A549 (cell line): ENCODE measurements around the gene KIAA0232. TPM values are rescaled to one million over a fixed set of nuclear protein-coding genes. Genes with fewer than 3 reads are reported as not detected.
"Not testable (repeated sequence)": the region's sequence is repeated elsewhere in the genome, so short reads cannot be mapped to it uniquely, and the experiment has no call there.

Source experiments
- ATAC-seq, 2 experiments: fragments of 200-7000 bp in 1 of 2; fragments of >200 bp in 1 of 2; cut with Nextera tagmentation in 1 of 2; cut with Tn5 transposase in 1 of 2; 3 replicates each; pipeline versions ENCODE4 v1.8.0 to v1.9.1; 2018 to 2020; ENCODE audit warnings: mild to moderate bottlenecking in 1 of 2, moderate library complexity in 1 of 2
- CTCF ChIA-PET: fragments of 300-600 bp; sonication (Branson Sonifier 250); formaldehyde crosslinking; extraction: SDS; loops from one replicate; lab custom pipeline; 2021; ENCODE audit warnings: antibody characterized with exemption, inconsistent platforms; lab: Yijun Ruan, JAX
- POLR2A ChIA-PET: fragments of 350-600 bp; formaldehyde crosslinking; extraction: SDS; loops from one replicate; lab custom pipeline; 2021; ENCODE audit warnings: antibody characterized with exemption, inconsistent platforms; lab: Yijun Ruan, JAX
- DNase-seq, 2 experiments: peaks; one replicate each; pipeline versions ENCODE4 v3.0.0 to v3.0.0-alpha.2; 2011 to 2016; ENCODE audit warnings: low read depth in 1 of 2, low spot score in 1 of 2
- FAIRE-seq: peaks from 2 replicates; lab custom pipeline; 2011; peaks lifted over from hg19 to GRCh38; lab: Jason Lieb, UNC
- H3K27ac ChIP-seq, 2 experiments: fragments of >200 bp; sonication (Bioruptor Twin); formaldehyde crosslinking; 3 replicates each; pipeline ENCODE4 v1.5.1; 2016 to 2017
- H3K4me1 ChIP-seq: fragments of >200 bp; sonication (Bioruptor Twin); formaldehyde crosslinking; 3 replicates; pipeline ENCODE4 v1.6.1; 2016
- H3K4me2 ChIP-seq: fragments of >200 bp; sonication (Bioruptor Twin); formaldehyde crosslinking; 3 replicates; pipeline ENCODE4 v1.6.1; 2016
- H3K4me3 ChIP-seq: fragments of >200 bp; sonication (Bioruptor Twin); formaldehyde crosslinking; 3 replicates; pipeline ENCODE4 v1.5.1; 2016
- H3K9me3 ChIP-seq: fragments of >200 bp; sonication (Bioruptor Twin); formaldehyde crosslinking; 3 replicates; pipeline ENCODE4 v1.6.1; 2016
- BHLHE40 ChIP-seq: IDR thresholded peaks from 2 replicates; pipeline ENCODE4 v1.6.1; 2012; ENCODE audit warnings: low read depth, low read length, inconsistent platforms
- CBX2 ChIP-seq: fragments of 200-600 bp; sonication (generic); IDR thresholded peaks from 2 replicates; pipeline ENCODE4 v1.6.1; 2016; ENCODE audit warnings: low read depth, mild to moderate bottlenecking, borderline replicate concordance
- CBX8 ChIP-seq: fragments of 200-600 bp; sonication (generic); IDR thresholded peaks from 2 replicates; pipeline ENCODE4 v1.6.1; 2016
- FOSB ChIP-seq: fragments of 250-450 bp; sonication (Bioruptor Pico); IDR thresholded peaks from 2 replicates; pipeline ENCODE4 v1.5.0; 2020; ENCODE audit warnings: mild to moderate bottlenecking, moderate library complexity
- FOXS1 ChIP-seq: fragments of 250-450 bp; sonication (Bioruptor Pico); IDR thresholded peaks from 2 replicates; pipeline ENCODE4 v1.5.0; 2020; ENCODE audit warnings: mild to moderate bottlenecking, moderate library complexity
- GATA3 ChIP-seq: IDR thresholded peaks from 2 replicates; pipeline ENCODE4 v1.6.1; 2012; ENCODE audit warnings: borderline replicate concordance
- HDAC2 ChIP-seq: fragments of 200-600 bp; sonication (generic); IDR thresholded peaks from 2 replicates; pipeline ENCODE4 v1.6.1; 2016
- HOXA7 ChIP-seq: fragments of 250-450 bp; sonication (Bioruptor Pico); IDR thresholded peaks from 2 replicates; pipeline ENCODE4 v1.5.0; 2020; ENCODE audit warnings: mild to moderate bottlenecking, moderate library complexity
- HOXB13 ChIP-seq: fragments of 250-450 bp; sonication (Bioruptor Pico); IDR thresholded peaks from 2 replicates; pipeline ENCODE4 v1.5.0; 2020; ENCODE audit warnings: low read depth, mild to moderate bottlenecking, moderate library complexity
- HOXB5 ChIP-seq: fragments of 250-450 bp; sonication (Bioruptor Pico); IDR thresholded peaks from 2 replicates; pipeline ENCODE4 v1.5.0; 2020; ENCODE audit warnings: mild to moderate bottlenecking, moderate library complexity
- JUNB ChIP-seq: fragments of >200 bp; sonication (Bioruptor Twin); formaldehyde crosslinking; IDR thresholded peaks from 2 replicates; pipeline ENCODE4 v1.6.1; 2016
- KDM5A ChIP-seq: fragments of 200-600 bp; sonication (generic); IDR thresholded peaks from 2 replicates; pipeline ENCODE4 v1.6.1; 2016; ENCODE audit warnings: antibody characterized with exemption, mild to moderate bottlenecking
- MYC ChIP-seq: IDR thresholded peaks from 2 replicates; pipeline ENCODE4 v1.6.1; 2012; ENCODE audit warnings: mild to moderate bottlenecking, inconsistent platforms, low read length, improper control_type of control experiment, borderline replicate concordance
- NPAS2 ChIP-seq: fragments of 250-450 bp; sonication (Bioruptor Pico); IDR thresholded peaks from 2 replicates; pipeline ENCODE4 v1.8.0; 2022; ENCODE audit warnings: mild to moderate bottlenecking, moderate library complexity, borderline replicate concordance
- NR3C1 ChIP-seq: fragments of >200 bp; sonication (Bioruptor Twin); formaldehyde crosslinking; IDR thresholded peaks from 3 replicates; pipeline ENCODE4 v1.6.1; 2017
- POLR2A ChIP-seq: IDR thresholded peaks from 2 replicates; pipeline ENCODE4 v1.6.1; 2012; ENCODE audit warnings: mild to moderate bottlenecking, low read length
- RCOR1 ChIP-seq: fragments of 150-350 bp; IDR thresholded peaks from 2 replicates; pipeline ENCODE4 v1.6.1; 2014; ENCODE audit warnings: antibody characterized with exemption, low read length, low read depth
- TFCP2L1 ChIP-seq: fragments of 250-450 bp; sonication (Bioruptor Pico); IDR thresholded peaks from 2 replicates; pipeline ENCODE4 v1.5.0; 2021; ENCODE audit warnings: mild to moderate bottlenecking
- ZFP36 ChIP-seq: fragments of 450-650 bp; IDR thresholded peaks from 2 replicates; pipeline ENCODE4 v1.6.1; 2014; ENCODE audit warnings: borderline replicate concordance; ENCODE audit not compliant: partially characterized antibody
- WGBS: methylation state at CpG from one replicate; pipeline ENCODE4 v1.1.6; 2017; ENCODE audit errors: missing lambda C conversion rate; 5-methylcytosine and 5-hydroxymethylcytosine counted together
- polyA plus RNA-seq, 4 experiments: library from polyadenylated mRNA; depleted of rRNA in 3 of 4; stranded (reverse); fragments of >200 nt; fragmentation: RNase III in 1 of 4; extraction: RNeasy Plus Mini Kit Qiagen cat#74134 plus additional on column Dnase treatment in 1 of 4; gene quantifications; 2 replicates in 3 of 4; 3 replicates in 1 of 4; pipeline ENCODE4 v1.2.3, GENCODE V29; 2011 to 2017
- TF ChIP-seq, protein P1 (sequence below): fragments of >200 bp; sonication (Bioruptor Twin); formaldehyde crosslinking; IDR thresholded peaks from 3 replicates; pipeline ENCODE4 v1.6.1; 2016
- TF ChIP-seq, protein P2 (sequence below): fragments of >200 bp; sonication (Bioruptor Twin); formaldehyde crosslinking; IDR thresholded peaks from 2 replicates; pipeline ENCODE4 v1.6.1; 2016
- TF ChIP-seq, protein P3 (sequence below): fragments of 250-450 bp; sonication (Bioruptor Pico); IDR thresholded peaks from 2 replicates; pipeline ENCODE4 v1.5.0; 2021; ENCODE audit warnings: mild to moderate bottlenecking, moderate library complexity, borderline replicate concordance
- TF ChIP-seq, protein P4 (sequence below): IDR thresholded peaks from 2 replicates; pipeline ENCODE4 v1.6.1; 2012
- TF ChIP-seq, protein P5 (sequence below): fragments of 450-650 bp; IDR thresholded peaks from 2 replicates; pipeline ENCODE4 v1.6.1; 2014; ENCODE audit warnings: antibody characterized with exemption

Gene KIAA0232
- polyA plus RNA-seq, 2 of the 4 experiments (the other 2 are of a cell fraction) = 9.3 to 21.5 TPM

DNA sequence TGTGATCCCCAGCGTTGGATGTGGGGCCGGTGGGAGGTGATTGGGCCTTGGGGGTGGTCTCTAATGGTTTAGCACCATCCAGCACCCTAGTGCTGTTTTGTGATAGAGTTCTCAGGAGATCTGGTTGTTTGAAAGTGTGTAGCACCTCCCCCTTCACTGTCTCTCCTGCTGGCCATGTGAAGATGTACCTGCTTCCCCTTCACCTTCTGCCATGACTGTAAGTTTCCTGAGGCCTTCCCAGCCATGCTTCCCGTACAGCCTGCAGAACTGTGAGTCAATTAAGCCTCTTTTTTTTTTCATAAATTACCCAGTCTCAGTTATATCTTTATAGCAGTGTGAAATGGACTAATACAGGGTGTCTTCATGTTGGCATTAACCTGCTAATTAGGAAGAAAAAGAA is 107.8 kb downstream of the KIAA0232 start (continued):
- TF ChIP-seq, protein P1, sequence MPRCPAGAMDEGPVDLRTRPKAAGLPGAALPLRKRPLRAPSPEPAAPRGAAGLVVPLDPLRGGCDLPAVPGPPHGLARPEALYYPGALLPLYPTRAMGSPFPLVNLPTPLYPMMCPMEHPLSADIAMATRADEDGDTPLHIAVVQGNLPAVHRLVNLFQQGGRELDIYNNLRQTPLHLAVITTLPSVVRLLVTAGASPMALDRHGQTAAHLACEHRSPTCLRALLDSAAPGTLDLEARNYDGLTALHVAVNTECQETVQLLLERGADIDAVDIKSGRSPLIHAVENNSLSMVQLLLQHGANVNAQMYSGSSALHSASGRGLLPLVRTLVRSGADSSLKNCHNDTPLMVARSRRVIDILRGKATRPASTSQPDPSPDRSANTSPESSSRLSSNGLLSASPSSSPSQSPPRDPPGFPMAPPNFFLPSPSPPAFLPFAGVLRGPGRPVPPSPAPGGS = no peak
- TF ChIP-seq, protein P2, sequence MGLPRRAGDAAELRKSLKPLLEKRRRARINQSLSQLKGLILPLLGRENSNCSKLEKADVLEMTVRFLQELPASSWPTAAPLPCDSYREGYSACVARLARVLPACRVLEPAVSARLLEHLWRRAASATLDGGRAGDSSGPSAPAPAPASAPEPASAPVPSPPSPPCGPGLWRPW = no peak

DNA sequence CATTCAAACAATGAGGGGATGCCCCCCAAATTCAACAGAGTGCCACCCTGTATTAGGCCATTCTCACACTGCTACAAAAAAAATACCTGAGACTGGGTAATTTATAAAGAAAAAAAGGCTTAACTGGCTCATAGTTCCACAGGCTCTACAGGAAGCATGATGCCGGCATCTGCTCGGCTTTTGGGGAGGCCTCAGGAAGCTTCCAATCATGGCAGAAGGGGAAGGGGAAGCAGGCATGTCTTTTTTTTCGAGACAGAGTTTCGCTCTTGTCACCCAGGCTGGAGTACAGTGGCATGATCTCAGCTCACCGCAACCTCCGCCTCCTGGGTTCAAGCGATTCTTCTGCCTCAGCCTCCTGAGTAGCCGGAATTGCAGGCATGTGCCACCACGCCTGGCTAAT is 108.4 kb downstream of the KIAA0232 start:
- H3K27ac ChIP-seq = peak overlapping the region; percentile 90 to 95
- ATAC-seq, H3K4me3 ChIP-seq, FAIRE-seq, POLR2A ChIA-PET, DNase-seq, H3K4me2 ChIP-seq, CTCF ChIA-PET: not testable (repeated sequence)
- peaks cover 12% of the 10 kb centered on the region; the same call in 2 of the 3 replicates for H3K9me3 ChIP-seq
- WGBS = 94% methylated on average over 8 of the region's 9 CpGs
- peaks cover 42% of the 10 kb centered on the region for H3K4me1 ChIP-seq

DNA sequence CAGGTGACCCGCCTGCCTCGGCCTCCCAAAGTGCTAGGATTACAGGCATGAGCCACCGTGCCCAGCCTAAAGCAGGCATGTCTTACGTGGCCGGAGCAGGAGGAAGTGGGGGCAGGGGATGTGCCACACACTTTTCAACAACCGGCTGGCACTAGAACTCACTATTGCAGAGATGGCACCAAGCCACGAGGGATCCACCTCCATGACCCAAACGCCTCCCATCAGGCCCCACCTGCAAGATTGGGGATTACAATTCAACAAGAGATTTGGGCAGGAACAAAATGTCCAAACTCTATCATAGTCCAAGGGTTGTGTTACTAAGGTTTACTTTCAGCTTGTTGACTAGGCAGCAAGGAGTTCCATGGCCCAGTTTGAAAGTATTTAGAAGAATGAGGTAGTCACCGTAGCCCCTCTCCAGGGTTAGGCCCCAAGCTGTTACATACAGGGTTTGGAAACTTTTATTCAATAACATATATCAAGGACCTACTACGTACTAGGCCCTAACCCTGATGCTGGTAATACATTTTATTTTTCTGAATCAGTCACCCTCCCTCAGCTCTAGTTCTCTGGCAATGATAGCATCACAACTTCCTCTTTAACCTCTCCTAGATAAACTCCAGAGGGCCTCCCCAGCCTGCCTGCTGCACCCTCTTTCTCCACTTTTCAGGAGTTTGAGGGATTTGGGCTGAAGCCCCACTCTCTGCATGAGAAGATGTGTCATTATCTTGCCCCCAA is 109.1 kb downstream of the KIAA0232 start:
- DNase-seq (peak in 1 of 2 experiments; percentile 24), FAIRE-seq (no peak), ATAC-seq (peak; percentile 32 to 38; a peak in 5 of 6 replicates)
- Histone ChIP-seq H3K4me3 (no peak overlapping the region), H3K4me2 (peak overlapping the region; percentile 64), H3K4me1 (peaks cover 37% of the 10 kb centered on the region), H3K27ac (peak overlapping the region; percentile 90 to 95), H3K9me3 (peaks cover 12% of the 10 kb centered on the region; the same call in 2 of the 3 replicates)
- TF ChIP-seq KDM5A = no peak
- TF ChIP-seq CBX8 = no peak
- no peak for TF ChIP-seq BHLHE40
- POLR2A ChIA-PET = interaction anchor here (1.5 kb wide), 1 partner anchor 17 kb away, joined by 4 read pairs; no protein-coding TSS in a partner anchor
- WGBS = 81% methylated on average over 10 of the region's 10 CpGs
- CTCF ChIA-PET = interaction anchor here (0.9 to 2.1 kb wide), 9 partner anchors 9 to 171 kb away, joined by 3 to 8 read pairs (median 4); no protein-coding TSS in a partner anchor

DNA sequence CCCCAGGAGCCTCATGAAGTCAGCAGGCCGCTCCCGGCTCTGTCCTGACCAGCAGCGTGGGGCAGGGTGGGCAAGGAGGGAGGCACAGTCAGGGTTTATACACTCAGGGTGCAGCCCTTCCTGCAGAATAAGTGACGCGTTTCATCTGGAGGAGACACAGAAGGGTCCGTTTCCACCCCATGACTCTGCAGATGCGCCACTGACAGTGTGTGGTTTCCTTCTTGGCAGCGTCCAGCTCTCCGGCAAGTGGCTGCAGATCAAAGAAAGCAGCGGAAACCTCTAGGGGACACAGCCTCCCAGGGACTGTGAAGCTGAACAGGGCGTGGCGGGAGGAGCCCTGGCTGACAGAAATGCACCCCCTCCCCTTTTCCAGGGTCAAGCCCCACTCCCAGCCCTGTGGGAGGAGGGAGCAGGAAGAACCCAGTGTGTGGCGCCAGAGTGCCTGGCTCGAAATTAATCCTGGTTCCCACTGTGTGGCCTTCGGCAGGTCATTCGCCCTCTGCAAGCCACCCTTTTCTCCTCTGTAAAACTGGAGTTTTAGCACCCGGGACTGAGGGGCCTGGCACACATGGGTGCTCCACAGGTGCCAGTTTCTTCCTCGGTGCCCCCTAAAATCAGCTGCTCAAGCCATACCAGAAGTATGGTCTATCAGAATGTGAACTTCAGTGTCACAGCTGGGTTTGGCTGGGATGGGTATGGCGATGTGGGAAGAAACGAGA is 109.8 kb downstream of the KIAA0232 start:
- peak; percentile 58 to 86 for DNase-seq
- peak overlapping the region; percentile 90 to 95 for H3K27ac ChIP-seq
- H3K9me3 ChIP-seq = peaks cover 12% of the 10 kb centered on the region; the same call in 2 of the 3 replicates
- H3K4me1 ChIP-seq = peaks cover 37% of the 10 kb centered on the region
- 30% methylated on average over 5 of the region's 20 CpGs for WGBS
- CTCF ChIA-PET = interaction anchor here (0.8 to 2.1 kb wide), 12 partner anchors 10 to 175 kb away, joined by 3 to 8 read pairs (median 4); no protein-coding TSS in a partner anchor
- ATAC-seq = peak; percentile 79
- POLR2A ChIA-PET = interaction anchor here (1.5 kb wide), 1 partner anchor 16 kb away, joined by 4 read pairs; no protein-coding TSS in a partner anchor
- FAIRE-seq = no peak
- H3K4me2 ChIP-seq = peak overlapping the region; percentile 64
- H3K4me3 ChIP-seq = no peak overlapping the region
- TF ChIP-seq NPAS2 (CRISPR knock-in tag) (no peak), GATA3 (peak; percentile 40), FOSB (CRISPR knock-in tag) (no peak), CBX2 (no peak), RCOR1 (no peak), TFCP2L1 (CRISPR knock-in tag) (no peak), HOXB5 (no peak), NR3C1 (no peak), HOXB13 (CRISPR knock-in tag) (no peak), MYC (no peak), KDM5A (no peak), HOXA7 (CRISPR knock-in tag) (no peak), POLR2A (no peak), HDAC2 (no peak), BHLHE40 (no peak), JUNB (no peak), FOXS1 (CRISPR knock-in tag) (no peak), ZFP36 (no peak)
- TF ChIP-seq, protein P3, sequence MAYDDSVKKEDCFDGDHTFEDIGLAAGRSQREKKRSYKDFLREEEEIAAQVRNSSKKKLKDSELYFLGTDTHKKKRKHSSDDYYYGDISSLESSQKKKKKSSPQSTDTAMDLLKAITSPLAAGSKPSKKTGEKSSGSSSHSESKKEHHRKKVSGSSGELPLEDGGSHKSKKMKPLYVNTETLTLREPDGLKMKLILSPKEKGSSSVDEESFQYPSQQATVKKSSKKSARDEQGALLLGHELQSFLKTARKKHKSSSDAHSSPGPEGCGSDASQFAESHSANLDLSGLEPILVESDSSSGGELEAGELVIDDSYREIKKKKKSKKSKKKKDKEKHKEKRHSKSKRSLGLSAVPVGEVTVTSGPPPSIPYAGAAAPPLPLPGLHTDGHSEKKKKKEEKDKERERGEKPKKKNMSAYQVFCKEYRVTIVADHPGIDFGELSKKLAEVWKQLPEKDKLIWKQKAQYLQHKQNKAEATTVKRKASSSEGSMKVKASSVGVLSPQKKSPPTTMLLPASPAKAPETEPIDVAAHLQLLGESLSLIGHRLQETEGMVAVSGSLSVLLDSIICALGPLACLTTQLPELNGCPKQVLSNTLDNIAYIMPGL (CRISPR knock-in tag) = no peak
- TF ChIP-seq, protein P4, sequence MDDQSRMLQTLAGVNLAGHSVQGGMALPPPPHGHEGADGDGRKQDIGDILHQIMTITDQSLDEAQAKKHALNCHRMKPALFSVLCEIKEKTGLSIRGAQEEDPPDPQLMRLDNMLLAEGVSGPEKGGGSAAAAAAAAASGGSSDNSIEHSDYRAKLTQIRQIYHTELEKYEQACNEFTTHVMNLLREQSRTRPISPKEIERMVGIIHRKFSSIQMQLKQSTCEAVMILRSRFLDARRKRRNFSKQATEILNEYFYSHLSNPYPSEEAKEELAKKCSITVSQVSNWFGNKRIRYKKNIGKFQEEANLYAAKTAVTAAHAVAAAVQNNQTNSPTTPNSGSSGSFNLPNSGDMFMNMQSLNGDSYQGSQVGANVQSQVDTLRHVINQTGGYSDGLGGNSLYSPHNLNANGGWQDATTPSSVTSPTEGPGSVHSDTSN = no peak
- TF ChIP-seq, protein P5, sequence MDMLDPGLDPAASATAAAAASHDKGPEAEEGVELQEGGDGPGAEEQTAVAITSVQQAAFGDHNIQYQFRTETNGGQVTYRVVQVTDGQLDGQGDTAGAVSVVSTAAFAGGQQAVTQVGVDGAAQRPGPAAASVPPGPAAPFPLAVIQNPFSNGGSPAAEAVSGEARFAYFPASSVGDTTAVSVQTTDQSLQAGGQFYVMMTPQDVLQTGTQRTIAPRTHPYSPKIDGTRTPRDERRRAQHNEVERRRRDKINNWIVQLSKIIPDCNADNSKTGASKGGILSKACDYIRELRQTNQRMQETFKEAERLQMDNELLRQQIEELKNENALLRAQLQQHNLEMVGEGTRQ = no peak
